ENCODE results near the gene DNAH17.

- TF ChIP-seq CTCF (conservative IDR thresholded peaks at IDR 0.05) (no peak), EZH2 (IDR thresholded peaks at IDR 0.05; ENCODE audit: low read depth) (no peak)
Measured at GRCh38 chr17:78515480-78515879, 61.7 kb downstream of the DNAH17 start.
